ENCODE measurements around the gene GSE1.
A peak's percentile ranks its signal among the peaks of the same experiment; 100 is the strongest.

The GSE1 gene

GRCh38 chr16:85710732-85711131 is 97.6 kb downstream of the GSE1 start:
- no peak for DNase-seq

- DNase-seq, result no peak
These were observed 99.0 kb downstream of the GSE1 start for GRCh38 chr16:85711982-85712587.

GRCh38 chr16:85712801-85713200 is 99.7 kb downstream of the GSE1 start:
- DNase-seq, result no peak

- no peak for DNase-seq
These were observed 102.3 kb downstream of the GSE1 start for GRCh38 chr16:85715169-85716021.

- no peak for DNase-seq
These were observed 103.0 kb downstream of the GSE1 start for GRCh38 chr16:85716022-85716679.

GRCh38 chr16:85716680-85717038 is 103.5 kb downstream of the GSE1 start:
- DNase-seq, result no peak

- DNase-seq, result peak; percentile 44
These were observed 104.5 kb downstream of the GSE1 start for GRCh38 chr16:85717393-85718152.

GRCh38 chr16:85718153-85718477 is 105.0 kb downstream of the GSE1 start:
- DNase-seq, result no peak

GRCh38 chr16:85718682-85719081 is 105.6 kb downstream of the GSE1 start:
- no peak for DNase-seq

- DNase-seq, result no peak
These were observed 106.6 kb downstream of the GSE1 start for GRCh38 chr16:85719605-85720301.

- no peak for DNase-seq
These were observed 107.1 kb downstream of the GSE1 start for GRCh38 chr16:85720302-85720637.

- DNase-seq, result no peak
These were observed 109.2 kb downstream of the GSE1 start for GRCh38 chr16:85722128-85722893.

- DNase-seq, result no peak
These were observed 111.2 kb downstream of the GSE1 start for GRCh38 chr16:85724126-85724879.

GRCh38 chr16:85724936-85725335 is 111.8 kb downstream of the GSE1 start:
- DNase-seq, result no peak

All from T-helper 9 cell (primary cell).